Stimulated activated CD8-positive, alpha-beta memory T cell treated with anti-CD3 and anti-CD28 coated beads, Interleukin-12 subunit alpha, Interleukin-12 subunit beta, amount 100 ng/mL, for 24 hours (primary cell): ENCODE measurements around the gene FOXL2NB.

Experiments
- DNase-seq: peaks from one replicate; pipeline ENCODE4 v3.0.0-alpha.2; 2020; ENCODE audit errors: extremely low read depth

The FOXL2NB gene

DNA sequence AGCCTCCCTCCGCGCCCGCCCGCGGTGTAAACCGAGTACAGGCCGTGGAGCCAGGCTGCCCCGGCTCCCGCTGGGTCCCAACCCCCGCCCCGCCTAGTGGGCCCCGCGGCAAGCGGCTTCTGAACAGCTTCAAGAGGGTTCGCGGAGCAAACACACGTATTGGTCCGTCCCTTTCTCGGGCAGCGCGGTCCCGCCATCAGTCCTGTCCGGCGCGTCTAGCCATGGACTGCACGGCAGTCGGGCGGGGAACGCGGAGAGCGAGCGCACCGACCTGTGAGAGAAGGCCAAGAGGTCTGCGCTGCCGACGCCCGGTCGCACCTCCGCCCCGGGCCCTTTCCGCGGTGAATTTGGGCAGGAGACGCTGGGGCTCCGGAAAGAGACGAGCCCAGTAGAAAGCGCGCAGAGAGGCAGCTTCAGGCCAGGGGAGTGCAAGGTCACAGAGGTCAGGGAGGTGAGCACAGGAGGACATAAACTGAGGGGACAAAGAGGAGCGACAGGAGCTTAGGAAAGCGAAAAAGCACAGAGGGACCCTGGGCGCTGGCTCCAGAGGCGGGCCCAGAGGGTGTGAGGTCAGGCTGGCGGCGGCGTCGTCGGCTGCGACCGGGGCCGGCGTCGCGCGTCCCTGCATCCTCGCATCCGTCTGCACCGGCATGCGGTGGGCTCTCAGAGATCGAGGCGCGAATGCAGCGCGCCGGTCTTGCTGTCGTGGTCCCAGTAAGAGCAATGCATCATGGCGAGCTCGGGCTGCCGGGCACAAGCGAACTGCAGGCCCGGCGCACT is 1.9 kb upstream of the FOXL2NB start:
- no peak for DNase-seq

- DNase-seq = no peak
Measured at GRCh38 chr3:138945709-138946662, 1.0 kb upstream of the FOXL2NB start.

DNA sequence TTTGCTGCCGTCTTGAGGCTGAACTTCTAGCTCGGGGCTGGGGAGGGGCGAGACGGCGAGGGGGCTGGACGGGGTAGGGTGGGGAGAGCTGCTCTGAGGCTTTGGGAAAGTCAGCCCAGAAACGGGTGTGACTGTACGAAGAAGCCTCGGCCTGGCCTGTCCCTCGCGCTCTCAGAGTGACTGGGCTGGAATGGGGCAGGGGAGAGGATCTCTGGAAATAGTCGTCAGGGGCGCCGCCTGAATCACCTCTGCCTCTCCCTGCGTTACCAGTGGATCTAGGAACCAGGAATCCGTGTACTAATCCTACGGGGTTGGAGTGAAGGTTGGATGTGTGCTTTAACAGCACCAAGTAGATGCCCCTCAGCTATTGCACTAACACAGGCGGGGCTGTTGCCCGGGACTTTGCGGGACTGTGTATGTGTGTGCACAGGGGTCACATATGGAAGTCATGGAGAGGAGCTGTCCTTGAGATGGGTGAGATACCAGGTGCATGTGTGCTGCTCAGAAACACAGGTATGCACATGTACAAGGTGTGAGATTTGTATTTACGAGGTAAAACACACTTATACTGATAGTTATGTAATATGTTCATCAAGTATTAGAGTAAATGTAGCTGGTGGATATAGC is 591 bp downstream of the FOXL2NB start:
- DNase-seq = no peak

DNA sequence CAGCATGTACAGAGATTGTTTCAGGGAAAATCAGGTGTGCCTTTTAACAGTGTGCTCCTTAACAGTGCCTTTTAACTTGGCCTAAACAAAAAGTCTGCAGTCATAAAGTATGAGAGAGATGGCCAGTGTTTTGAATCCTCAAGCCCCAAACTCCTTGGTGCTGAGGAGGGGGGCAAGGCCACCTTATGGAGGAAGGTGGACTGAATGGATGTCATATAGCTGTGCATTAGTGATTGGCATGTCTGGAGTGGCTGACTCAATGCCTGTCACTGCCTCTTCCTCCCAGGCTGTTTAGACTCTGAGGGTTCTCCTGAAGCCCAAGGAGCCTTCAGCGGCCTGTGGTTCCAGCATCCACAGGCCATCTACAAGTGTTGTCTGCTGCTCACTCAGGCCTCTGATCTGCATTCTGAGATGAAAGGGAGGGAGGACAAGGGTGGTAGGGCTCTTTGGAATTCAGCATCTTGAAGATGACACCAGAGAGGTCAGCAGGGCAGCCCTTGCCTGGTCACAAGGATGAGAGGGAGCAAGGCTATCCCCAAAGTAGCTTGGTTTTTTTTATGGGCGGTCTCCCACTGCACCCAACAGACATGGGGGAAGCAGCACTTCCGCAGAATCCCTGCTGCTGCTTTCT is 1.5 kb downstream of the FOXL2NB start:
- no peak for DNase-seq

GRCh38 chr3:138949002-138949418 is 2.0 kb downstream of the FOXL2NB start:
- DNase-seq = no peak

GRCh38 chr3:138949445-138950005 is 2.5 kb downstream of the FOXL2NB start:
- no peak for DNase-seq

DNA sequence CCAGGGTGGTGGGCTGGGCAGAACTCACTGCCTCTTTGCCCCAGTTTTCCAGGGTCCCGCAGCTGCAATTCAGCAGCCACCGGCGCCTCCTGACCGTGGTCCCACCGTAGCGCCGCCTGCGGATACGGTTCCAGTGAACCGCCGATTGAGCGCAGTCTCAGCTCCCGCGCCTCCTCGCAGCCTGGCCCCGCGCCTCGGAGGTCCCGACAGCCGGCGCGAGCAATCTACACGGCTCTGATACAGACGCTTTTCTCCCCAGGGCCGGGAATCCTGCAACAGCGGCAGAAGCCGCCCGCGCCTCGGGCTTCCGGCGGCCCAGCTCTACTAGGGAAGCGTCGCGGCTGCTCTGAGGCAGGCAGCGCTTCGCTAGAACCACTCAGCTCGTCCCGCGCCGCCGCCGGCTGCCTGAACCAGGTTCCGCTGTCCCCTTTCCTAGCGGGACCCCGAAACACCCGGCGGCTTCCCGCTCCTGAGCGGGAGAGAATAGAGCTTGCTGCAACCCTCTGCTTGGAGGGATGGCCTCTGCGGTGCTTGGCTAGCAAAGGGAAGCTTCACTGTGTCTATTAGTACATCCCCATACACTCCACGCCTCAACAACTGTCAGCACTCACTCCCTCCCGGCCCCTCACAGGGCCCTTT is 3.1 kb downstream of the FOXL2NB start:
- DNase-seq = no peak

DNA sequence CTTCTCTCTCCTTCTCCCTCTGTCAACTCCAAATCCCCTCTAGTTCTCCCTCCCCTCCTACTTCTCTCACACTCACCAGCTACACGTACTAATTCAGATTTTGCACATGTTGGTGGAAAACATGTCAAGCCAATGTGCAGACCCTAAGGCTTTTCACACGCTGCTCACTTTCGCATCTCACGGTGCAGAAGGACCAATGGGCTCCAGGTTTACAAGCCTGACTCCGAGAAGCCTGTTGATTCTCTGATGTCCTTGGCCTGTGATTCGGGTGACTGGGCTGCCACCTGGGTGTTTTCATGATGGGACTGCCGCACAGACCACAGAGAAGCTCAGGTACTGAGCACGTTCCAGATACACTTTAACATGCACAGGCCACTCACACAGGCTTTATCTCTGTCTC is 3.7 kb downstream of the FOXL2NB start:
- no peak for DNase-seq

DNA sequence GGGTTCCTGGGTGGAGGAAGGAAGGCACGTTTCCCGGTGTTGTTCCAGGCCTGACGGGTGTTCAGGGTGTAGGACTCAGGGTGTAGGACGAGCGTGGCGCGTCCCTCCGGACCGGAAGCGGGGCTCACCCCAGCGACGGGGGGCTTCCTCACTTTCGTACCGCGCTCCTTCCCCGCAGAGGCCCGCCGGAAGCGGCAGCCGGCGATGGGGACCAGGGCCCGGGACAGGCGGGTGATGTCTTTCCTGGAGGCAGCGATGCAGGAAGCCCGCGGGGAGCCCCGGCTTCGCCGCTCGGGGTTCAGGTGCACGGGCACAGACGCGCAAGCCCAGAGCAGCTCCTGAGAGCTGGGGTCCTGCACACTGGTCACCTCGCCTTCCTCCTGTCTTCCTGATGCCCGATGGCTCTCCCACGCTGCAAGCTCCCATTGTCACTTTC is 13.4 kb downstream of the FOXL2NB start:
- no peak for DNase-seq

DNA sequence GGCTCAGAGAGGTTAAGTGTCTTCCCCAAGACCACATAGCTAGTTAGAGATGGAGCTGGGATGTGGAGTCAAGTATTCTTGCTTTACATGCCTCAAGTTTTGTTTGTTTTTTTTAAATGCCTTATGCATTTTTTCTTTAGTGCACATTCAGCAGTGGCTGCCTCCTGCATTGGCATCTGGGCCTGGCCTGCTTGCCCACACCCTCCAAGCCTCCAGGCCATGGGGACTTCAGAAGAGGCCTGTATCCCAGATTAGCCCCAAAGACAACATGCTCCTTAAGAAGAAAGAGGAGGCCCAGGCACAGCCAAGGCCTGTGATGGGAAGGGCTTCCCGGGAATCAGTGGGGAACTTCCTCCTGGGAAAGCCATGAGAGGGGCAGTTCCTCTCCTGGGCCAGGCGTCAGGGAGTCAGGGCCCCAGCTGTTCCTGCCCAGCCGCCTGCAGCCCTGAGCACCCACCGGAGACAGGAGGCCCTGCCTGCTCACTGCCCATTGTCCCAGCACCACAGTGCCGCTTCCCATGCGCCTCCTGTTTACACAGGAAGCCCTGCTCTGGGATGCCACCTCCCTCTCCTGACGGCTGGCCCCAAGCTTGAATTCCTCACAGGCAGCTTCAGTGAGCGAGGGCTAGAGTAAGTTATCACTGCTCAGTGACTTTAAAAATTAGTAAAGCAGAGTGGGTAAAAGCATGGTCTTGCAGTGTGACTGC is 16.0 kb downstream of the FOXL2NB start:
- DNase-seq = no peak

DNA sequence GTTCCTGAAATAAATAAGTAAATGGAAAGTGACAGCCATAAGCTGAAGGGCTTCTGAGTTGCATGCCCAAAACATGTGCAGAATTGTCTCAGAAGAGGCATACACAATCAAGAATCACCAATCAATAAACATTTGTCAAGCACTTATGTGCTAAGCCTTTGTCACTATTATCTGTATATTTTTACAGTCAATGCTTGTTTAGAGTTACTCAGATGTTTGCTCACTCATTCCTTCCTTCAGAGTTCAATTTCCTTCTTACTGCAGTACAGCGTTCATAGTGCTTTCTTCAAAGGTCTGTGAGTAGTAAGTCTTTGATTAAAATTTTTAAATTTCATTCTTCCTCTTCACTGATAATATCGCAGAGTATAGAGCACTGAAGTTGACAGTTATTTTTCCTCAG is 17.2 kb downstream of the FOXL2NB start:
- DNase-seq = no peak

DNA sequence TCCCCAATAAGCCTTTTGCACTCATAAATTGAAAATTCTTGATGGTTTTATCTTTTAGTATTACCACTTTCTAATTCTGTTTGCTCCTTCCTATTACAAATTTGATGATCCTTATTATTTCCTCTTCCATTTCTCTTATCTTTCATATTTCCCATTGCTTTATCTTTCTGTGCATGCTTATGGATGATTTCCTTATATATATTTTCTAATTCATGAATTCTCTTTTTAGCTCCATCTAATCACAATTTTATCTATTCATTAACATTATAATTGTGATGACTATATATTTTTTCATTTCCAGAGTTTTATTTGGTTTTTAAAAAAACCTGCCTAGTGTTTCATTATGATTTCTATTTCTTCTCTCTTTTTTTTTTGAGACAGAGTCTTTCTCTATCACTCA is 17.9 kb downstream of the FOXL2NB start:
- DNase-seq = no peak

DNA sequence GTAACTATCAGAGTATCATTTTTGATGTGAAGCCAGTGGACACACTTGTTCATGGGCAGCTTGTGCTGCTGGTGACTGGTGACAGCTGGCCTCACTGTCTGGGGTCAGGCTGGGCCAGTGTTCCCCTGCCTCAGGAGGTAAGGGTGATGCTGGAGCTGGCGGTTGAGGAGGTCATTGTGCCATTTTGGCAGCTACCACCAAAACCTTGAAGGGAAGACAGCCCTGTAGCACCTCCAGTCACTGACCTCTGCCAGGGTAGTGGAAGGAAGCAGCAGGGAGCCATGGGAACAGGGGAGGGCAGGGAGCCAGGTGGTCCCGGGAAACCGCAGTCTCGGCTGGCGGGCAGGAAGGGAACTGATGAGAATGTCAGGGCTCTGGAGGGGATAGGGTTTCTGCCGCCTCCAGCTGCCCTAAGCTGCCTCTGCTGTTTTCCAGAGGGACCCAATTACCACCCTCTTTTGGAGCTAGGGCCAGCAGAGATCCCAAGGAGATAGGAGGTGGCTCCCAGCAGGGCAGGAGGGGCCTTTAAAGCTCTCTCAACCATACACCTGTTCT is 24.8 kb downstream of the FOXL2NB start:
- DNase-seq = no peak

GRCh38 chr3:138972941-138973340 is 25.9 kb downstream of the FOXL2NB start:
- no peak for DNase-seq

DNA sequence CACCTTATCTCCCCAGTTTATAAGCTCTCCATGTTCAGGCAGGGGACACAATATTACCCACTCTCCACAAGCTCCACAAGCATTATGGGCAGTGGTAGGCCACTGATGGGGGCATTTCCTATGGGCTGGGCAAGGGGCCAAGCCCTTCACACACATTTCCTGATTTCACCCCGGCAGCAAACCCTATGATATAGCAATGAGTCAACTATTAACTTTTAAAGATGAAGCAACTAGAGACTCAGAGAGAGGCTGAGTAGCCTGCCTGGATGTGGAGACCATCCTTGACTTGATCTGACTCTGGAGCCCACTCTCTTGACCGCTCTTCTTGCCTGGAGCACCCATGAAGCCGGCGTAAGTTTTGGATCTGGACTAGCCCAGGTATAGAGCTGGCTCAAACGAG is 27.4 kb downstream of the FOXL2NB start:
- DNase-seq = no peak

GRCh38 chr3:138975351-138975750 is 28.3 kb downstream of the FOXL2NB start:
- DNase-seq = no peak

DNA sequence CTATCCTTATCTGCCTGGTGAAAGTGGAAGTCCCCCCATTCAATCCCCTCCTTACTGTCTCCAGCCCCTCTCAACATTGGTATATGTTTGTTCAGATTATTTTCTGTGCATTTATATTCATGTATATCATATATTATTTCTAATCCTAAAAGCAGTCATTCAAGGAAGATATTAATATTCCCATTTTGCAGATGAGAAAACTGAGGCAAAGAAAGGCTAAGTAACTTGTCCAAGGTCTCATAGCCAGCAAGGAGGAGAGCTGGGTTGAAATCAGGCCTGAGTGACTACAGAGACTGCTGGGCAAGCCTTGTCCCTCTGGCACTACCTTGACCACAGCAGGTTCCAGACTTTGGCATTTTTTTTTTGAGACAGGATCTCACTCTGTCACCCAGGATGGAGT is 29.0 kb downstream of the FOXL2NB start:
- DNase-seq = no peak

GRCh38 chr3:138984816-138985215 is 37.8 kb downstream of the FOXL2NB start:
- no peak for DNase-seq

- DNase-seq = no peak
Measured at GRCh38 chr3:138985932-138986331, 38.9 kb downstream of the FOXL2NB start.

- DNase-seq = no peak
Measured at GRCh38 chr3:138987181-138987580, 40.2 kb downstream of the FOXL2NB start.
